KBM-7 (cell line): ENCODE data around the gene MDFIC.
A peak's percentile ranks its signal among the peaks of the same experiment; 100 is the strongest.
"Not testable (repeated sequence)": the region's sequence is repeated elsewhere in the genome, so short reads cannot be mapped to it uniquely, and the experiment has no call there.

Experiments
- DNase-seq: peaks from one replicate; pipeline ENCODE4 v3.0.0-alpha.2; 2015
- in situ Hi-C: fragments of 300-500 bp; cut with MboI; formaldehyde crosslinking; loops from 2 replicates; pipeline ENCODE4 v1.14.3; 2020; ENCODE audit warnings: low sequenced_read_pairs, low pct_unique_long_range_greater_than_20kb, mixed read lengths

MDFIC gene, protein sequence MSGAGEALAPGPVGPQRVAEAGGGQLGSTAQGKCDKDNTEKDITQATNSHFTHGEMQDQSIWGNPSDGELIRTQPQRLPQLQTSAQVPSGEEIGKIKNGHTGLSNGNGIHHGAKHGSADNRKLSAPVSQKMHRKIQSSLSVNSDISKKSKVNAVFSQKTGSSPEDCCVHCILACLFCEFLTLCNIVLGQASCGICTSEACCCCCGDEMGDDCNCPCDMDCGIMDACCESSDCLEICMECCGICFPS

GRCh38 chr7:114922026-114922651 is at the start of gene MDFIC:
TSS of gene MDFIC (plus strand) at chr7:114922094. CDS start at chr7:114923034, 940 bp downstream.
- DNase-seq, result peak; percentile 70
- in situ Hi-C loops, result no loop called here

DNA sequence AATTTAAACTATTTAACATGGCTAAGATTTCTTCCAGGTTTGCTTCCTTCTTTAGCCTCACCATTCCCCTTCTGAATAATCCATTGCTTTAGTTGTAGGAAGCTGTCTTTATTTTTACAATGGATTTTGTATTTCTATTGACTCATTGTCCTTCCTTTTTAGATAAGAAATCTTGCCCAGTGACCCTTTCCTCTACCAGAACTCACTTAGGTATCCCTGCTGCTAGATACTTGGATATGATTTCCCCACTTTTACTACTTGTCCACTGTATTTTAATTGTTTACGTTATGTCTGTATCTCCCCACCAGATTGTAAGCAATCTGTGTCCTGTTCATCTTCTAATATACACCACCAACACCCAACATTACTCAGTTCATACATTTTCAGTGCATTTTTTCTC is 47.7 kb upstream of the MDFIC start:
- DNase-seq, result no peak
- in situ Hi-C loops, result no loop called here

GRCh38 chr7:114875186-114875585 is 46.7 kb upstream of the MDFIC start:
- in situ Hi-C loops, result no loop called here
- no peak for DNase-seq

DNA sequence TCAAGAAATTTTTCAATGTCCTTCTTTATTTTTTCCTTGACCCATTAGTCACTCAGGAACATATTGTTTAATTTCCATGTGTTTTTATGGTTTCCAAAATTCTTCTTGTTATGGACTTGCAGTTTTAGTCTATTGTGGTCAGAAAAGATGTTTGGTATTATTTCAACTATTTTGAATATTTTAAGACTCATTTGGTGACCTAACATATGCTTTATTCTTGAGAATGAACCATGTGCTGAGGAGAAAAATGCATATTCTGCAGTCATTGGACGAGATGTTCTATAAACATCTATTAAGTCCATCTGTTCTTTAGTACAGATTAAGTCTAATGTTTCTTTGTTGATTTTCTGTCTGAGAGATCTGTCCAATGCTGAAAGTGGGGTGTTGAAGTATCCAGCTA is 42.3 kb upstream of the MDFIC start:
- no peak for DNase-seq
- in situ Hi-C loops, result no loop called here

GRCh38 chr7:114885836-114886235 is 36.1 kb upstream of the MDFIC start:
- no peak for DNase-seq
- in situ Hi-C loops, result no loop called here

GRCh38 chr7:114886241-114886640 is 35.7 kb upstream of the MDFIC start:
- no peak for DNase-seq
- in situ Hi-C loops, result no loop called here

DNA sequence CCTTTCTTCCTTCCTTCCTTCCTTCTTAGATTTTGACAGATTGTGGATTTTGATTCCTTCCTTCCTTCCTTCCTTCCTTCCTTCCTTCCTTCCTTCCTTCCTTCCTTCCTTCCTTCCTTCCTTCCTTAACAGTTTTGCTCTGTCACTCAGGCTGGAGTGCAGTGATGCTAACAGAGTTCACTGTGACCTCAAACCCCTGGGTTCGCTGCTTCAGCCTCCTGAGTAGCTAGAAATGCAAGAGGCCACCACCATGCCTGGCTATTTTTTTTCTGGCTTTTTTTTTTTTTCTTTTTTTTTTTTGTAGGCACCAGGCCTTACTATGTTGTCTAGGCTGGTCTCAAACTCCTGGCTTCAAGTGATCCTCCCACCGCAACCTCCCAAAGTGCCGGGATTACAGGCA is 32.8 kb upstream of the MDFIC start:
- in situ Hi-C loops, DNase-seq: not testable (repeated sequence)

DNA sequence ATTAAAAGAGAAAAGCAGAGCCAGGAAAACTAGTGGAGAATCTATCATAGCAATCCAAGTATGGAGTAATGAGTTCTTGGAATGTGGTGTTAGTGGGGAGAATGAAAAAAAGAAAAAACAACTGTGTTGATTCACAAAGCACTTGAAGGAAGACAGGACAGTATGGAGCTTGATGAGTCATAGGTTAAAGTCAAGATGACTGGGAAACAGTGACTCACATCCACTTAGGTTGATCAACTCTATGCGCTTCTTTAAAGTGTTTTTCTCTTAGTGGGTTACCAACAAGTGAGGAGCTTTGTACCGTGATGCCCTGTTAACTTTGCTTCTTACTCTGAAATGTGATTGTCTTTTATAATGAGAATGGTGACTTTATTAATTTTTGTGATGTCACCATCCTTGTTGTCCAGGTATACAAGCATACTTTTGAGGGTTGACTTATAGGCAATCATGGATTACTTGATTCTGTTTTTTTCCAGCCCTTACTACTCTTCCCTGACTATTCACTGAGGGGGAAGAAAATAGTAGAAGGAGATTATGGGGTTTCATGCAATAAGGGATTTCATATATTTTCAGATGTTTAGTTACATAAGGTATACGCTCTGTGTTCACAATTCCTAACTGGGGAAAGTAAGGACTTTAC is 32.1 kb upstream of the MDFIC start:
- in situ Hi-C loops, result no loop called here
- peak; percentile 28 for DNase-seq

GRCh38 chr7:114890561-114890960 is 31.3 kb upstream of the MDFIC start:
- no peak for DNase-seq
- in situ Hi-C loops, result no loop called here

GRCh38 chr7:114900127-114900526 is 21.8 kb upstream of the MDFIC start:
- in situ Hi-C loops, result no loop called here
- DNase-seq, result no peak

DNA sequence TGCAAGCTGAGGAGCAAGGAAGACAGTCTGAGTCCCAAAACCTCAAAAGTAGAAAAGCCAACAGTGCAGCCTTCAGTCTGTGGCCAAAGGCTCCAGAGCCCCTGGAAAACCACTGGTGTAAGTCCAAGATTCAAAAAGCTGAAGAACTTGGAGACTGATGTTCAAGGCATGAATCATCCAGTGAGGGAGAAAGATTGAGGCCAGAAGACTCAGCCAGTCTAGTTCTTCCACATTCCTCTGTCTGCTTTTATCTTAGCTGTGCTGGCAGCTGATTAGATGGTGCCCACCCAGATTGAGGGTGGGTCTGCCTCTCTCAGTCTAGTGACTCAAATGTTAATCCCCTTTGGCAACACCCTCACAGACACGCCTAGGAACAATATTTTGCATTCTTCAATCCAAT is 20.1 kb upstream of the MDFIC start:
- DNase-seq, result no peak
- in situ Hi-C loops, result no loop called here

DNA sequence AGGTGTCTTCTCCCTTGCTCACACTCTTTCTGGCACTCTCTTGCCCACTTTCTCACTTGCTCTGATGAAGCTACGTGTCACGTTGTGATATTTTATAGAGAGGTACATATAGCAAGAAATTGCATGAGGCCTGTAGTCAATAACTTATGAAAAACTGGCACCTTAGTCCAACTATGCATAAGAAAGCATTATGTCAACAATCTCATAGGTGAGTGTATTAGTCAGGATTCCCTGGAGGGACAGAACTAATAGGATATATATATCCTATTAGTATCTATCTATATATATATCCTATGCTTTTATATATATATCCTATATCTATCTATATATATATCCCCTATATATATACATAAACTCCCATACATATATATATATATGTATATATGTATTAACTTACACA is 18.8 kb upstream of the MDFIC start:
- DNase-seq, result no peak
- in situ Hi-C loops, result no loop called here

GRCh38 chr7:114910787-114911186 is 11.1 kb upstream of the MDFIC start:
- no peak for DNase-seq
- in situ Hi-C loops, result no loop called here

- in situ Hi-C loops, result no loop called here
- no peak for DNase-seq
Measured at GRCh38 chr7:114911411-114911810, 10.5 kb upstream of the MDFIC start.

DNA sequence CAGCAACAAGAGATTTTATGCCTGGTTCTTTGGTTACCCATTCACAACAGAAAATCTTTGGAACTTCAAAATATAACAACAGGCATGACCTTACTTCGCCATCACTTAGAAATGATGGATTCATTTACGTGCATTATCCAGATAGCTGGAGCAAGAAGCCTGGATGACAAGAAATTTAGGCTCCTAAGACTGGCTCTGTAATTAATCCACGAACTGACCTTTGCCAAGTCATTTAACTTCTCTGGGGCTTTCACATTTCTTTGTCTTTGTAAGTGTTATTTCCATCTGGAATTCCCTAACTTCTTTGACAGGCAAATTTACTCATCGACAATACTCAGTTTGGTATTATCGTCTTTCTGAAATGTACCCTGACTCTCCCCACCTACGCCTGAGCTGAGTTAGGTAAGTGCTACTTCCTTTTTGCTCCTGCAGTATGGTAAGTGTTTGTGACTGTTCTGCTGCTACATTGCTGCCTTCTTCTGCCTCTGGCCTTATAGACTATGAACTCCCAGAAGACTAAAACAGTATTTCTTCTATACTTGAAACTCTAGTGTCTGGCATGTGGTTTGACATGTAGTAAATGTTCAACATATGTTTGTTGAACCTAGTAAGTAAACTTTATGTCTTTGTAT is 5.5 kb upstream of the MDFIC start:
- no peak for DNase-seq
- in situ Hi-C loops, result no loop called here

DNA sequence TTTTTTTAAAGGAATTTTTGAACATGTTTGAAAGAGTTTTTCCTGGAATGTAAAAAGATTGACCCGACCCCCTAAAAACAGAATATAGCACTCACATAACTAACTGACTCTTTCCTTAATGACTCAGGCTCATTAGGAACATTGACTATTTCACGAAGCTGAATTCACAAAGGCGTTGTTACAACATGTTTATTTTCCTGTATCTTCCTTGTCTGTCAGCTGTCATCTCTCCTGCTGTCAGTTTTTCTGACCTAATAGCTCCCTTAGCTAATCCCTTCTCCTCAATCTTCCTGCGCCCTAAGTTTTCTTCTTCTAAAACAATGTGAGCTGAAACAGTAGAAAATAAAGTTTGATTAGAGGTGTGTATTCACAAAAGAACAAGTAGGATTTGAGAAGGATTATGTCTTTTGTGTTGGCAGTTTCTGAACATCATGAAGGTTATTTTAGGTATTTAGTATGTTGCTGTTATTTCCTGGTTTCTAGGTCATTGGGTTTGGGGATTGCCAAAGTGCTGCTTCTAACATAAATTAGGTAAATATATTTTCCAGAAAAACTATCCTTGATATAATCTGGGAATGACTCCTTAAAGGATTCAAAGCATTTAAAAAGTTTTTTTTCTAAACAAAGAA is 4.6 kb upstream of the MDFIC start:
- in situ Hi-C loops, result no loop called here
- no peak for DNase-seq

DNA sequence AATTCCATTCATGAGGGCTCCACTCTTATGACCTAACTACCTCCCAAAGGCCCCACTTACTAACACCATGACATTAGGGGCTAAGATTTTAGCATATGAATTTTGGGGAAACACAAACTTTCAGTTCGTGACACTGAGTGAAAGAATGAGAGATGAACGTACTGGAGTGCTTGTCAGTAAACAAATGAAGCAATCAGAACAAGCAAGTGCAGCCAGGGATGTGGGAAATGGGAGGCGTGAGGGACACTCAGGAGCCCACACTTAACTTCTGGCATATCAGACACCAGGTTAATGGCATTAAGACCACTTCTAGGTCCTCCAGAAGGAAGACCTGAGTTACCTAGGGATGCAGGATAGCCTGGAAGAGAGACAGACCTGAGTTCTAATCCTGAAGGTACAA is 2.3 kb upstream of the MDFIC start:
- in situ Hi-C loops, result no loop called here

DNA sequence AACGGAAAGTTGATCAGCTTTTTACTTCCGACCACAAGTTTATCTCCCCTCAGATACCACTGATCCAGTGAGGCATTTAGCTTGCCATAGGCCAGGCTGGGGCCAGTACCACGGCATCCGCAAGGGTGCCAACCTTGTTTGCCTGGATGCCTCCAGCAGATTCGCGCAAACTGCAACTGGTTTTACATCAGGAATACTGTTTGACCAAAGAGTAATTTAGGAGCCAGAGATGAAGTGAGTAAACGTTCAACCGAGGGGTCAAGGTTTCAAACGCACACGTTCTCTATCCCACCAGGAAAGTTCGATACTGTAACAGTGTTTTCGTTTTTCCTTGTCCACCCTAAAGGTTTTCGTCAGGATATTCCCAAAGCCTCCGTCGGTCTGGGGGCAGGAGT is 266 bp upstream of the MDFIC start:
- in situ Hi-C loops, result no loop called here
- no peak for DNase-seq

More for the DNA sequence above, 2.3 kb upstream of the MDFIC start:
- DNase-seq, result no peak

GRCh38 chr7:114922652-114923402 is 933 bp downstream of the MDFIC start:
- peak; percentile 84 for DNase-seq
- in situ Hi-C loops, result no loop called here
